Head of caudate nucleus (tissue), 42 donors: Measurements from ENCODE around the gene HIRA.

Experiments
- DNase-seq, 42 donors: peaks; one replicate each; pipeline versions ENCODE4 v3.0.0 to v3.0.0-alpha.2; 2020 to 2021; ENCODE audit warnings: mixed read lengths in 7 of 42
- intact Hi-C: fragments of 100-400 bp; cut with DNase I; formaldehyde crosslinking; loops from one replicate; pipeline ENCODE4 v1.15.0; 2022

HIRA gene, protein sequence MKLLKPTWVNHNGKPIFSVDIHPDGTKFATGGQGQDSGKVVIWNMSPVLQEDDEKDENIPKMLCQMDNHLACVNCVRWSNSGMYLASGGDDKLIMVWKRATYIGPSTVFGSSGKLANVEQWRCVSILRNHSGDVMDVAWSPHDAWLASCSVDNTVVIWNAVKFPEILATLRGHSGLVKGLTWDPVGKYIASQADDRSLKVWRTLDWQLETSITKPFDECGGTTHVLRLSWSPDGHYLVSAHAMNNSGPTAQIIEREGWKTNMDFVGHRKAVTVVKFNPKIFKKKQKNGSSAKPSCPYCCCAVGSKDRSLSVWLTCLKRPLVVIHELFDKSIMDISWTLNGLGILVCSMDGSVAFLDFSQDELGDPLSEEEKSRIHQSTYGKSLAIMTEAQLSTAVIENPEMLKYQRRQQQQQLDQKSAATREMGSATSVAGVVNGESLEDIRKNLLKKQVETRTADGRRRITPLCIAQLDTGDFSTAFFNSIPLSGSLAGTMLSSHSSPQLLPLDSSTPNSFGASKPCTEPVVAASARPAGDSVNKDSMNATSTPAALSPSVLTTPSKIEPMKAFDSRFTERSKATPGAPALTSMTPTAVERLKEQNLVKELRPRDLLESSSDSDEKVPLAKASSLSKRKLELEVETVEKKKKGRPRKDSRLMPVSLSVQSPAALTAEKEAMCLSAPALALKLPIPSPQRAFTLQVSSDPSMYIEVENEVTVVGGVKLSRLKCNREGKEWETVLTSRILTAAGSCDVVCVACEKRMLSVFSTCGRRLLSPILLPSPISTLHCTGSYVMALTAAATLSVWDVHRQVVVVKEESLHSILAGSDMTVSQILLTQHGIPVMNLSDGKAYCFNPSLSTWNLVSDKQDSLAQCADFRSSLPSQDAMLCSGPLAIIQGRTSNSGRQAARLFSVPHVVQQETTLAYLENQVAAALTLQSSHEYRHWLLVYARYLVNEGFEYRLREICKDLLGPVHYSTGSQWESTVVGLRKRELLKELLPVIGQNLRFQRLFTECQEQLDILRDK

DNA sequence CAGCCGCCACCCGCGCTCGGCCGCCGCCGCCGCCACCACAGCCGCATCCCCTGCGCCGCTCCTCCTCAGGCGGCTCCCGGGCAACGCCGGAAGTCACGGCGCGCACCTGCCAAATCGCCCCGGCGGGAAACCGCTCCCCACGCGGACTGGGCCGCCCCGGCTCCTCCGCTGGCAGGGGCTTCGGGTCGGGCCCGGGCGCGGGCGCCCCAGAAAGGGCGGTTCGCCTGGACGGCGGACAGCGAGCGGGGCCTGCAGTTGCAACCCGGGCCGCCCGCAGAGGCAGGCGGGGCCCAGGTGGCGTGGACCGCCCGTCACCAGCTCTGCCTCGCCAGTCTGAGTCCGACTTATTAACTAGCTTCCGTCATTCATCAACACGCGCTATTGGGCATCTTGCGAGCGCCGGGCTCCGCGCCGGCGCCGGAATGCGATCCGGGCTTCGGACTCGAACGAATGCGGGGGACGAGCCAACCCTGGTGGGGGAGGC lies at the start of gene HIRA:
Gene HIRA, minus strand, starts transcription at position 85 of the 484 bp plus-strand sequence. CDS start 257 bp downstream, outside the sequence.
- DNase-seq, result peak; percentile 53 to 95 (median 88)
- intact Hi-C loops, result loop anchor here (2.0 to 5.0 kb wide), 3 partner anchors 15 to 254 kb away; partner anchors contain the start of genes C22orf39, CDC45, SLC25A1 and UFD1

DNA sequence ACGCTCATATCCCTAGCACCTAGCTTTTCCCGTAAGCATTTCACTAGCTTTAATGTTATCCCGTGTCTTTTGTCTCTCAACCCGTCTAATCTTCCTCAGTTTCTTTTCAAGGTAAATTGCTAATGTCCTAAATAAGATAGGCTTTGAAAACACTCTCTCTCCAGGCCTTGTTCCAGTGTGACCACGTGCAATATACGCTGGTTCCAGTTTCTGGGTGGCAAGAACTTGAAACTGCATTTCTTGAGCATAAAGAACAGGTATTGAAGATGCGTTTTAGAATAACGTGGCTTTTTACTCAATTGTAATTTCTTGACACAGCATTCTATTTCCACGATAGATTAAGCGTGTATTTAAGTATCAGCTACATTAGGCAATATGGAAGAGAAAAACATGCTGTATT lies 49.3 kb upstream of the HIRA start:
- no peak for DNase-seq
- intact Hi-C loops, result no loop called here

DNA sequence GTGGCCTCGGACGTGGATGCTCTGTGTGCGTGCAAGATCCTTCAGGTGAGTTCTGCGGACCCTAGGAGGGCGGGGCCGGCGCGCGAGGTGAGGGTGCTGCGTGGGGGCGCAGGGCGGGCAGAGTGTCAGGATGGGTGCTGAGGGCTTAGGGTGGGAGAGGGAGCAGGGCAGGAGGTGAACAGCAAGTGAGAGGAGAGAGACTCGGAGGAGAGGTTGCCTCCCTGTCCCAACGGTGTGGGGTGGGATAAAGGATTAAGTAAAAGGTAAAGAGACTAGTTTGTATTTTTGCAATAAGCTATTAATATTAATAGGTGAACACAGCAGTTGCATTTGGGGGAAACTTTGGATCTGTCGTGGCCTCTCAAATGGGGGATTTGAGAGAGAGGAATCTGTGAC lies 48.6 kb upstream of the HIRA start:
- peak in 1 of 42 donors; percentile 14 for DNase-seq
- intact Hi-C loops, result no loop called here

DNA sequence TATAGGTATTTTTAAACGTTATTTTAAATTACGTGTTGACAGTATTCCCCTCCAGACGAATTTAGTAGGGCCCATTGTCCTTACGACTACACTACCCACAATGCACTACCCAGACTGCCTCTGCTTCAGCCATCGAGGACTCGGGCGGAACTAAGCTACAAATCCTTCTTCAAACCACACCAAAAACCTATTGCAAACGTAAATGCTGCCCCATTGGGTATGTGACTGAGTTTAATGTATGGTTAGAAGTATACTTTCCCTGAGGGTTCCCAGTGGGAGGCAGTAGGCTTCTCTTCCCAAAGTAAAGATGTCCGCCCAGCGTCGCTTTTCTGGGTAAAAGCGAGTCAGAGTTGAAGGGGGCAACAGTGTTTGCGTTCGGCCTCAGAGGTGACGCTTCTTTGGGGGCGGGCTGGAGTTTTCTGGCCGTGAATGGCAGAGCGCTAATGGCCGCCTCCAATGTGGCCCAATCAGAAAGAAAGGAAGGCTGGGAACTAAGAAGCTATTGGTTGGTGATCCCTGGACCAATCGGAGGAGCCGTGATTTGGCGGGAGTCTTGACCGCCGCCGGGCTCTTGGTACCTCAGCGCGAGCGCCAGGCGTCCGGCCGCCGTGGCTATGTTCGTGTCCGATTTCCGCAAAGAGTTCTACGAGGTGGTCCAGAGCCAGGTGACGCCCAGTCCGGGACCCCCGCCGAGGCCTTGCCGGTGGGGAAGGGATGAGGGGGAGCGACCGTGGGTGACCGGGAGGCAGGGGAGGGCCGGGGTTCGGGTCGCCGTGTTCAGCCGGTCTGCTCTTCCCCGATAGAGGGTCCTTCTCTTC lies 48.0 kb upstream of the HIRA start, which contains the start of gene CDC45:
Gene CDC45, plus strand, starts transcription at position 566 of the 818 bp plus-strand sequence. Its CDS starts 49 bp downstream, at position 615.
- DNase-seq, result peak; percentile 90 to 99 (median 98)
- intact Hi-C loops, result loop anchor here (5.0 kb wide), 1 partner anchor 47 kb away; the partner anchor contains the start of genes HIRA and MRPL40

DNA sequence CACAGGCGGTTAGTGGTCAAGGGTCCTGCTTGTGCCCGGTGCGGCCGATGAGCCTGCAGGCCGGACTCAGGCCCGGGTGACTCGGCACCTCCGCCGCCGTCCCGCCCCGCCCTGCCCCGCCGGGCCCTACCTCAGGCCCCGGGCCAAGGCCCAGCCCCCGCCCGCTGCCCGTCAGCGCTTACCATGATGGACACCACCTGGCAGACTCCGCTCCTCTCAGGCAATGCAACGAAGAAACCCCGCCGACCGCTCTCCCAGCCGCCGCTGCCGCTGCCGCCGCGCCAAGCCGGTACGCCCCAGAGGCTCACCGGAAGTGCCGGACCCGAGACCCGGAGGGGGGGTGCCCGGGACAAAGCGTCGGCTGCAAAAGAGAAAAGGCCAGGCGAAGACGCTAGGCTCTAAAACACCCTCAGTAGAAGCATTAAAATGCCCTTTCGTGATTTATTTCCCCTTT lies 47.4 kb upstream of the HIRA start, which contains the start of gene UFD1:
Gene UFD1, minus strand, starts transcription at position 293 of the 454 bp plus-strand sequence. Its CDS starts 108 bp downstream, at position 185.
- DNase-seq, result peak; percentile 59 to 92 (median 84)
- intact Hi-C loops, result loop anchor here (5.0 kb wide), 1 partner anchor 47 kb away; the partner anchor contains the start of genes HIRA and MRPL40

DNA sequence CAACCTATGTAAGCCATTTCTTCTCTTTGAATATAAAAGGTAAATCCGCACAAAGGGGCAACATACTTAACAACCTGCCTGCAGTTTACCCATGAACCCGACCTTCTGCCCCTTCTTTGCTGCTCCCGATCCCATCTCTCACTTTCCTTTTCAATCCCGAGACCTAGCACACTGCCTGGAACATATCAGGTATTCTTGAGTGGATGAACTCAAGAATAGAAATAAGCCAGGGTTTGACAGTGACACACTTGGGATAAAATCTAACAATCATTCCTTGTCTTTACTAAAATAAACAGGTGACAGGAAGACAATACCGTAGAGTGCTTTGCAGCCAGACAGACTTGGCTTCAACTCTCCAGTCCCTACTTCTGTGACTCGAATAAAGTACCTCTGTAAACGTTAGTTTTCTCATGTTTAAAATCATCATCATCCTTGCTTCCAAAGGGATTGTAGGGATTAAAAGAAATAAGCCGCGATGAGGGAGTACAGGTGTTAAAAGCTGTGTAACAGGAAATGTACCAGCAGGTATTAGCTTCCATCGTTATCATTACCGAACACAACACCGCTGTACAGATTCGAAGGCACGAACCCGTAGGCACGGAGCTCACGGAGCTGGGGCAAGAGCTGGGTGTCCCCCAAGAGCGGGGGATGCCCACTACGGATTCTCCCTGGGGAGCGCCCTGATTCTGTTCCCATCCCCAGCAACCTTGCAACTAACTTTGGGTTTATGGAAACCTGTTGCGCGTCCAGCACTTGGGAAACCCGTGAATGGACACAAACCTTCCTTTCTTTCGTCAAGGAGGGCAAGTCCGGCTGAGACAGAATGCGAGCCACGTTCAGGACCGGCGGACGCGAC lies 46.7 kb upstream of the HIRA start:
- no peak for DNase-seq
- intact Hi-C loops, result loop anchor here (5.0 kb wide), 1 partner anchor 46 kb away; the partner anchor contains the start of genes HIRA and MRPL40

DNA sequence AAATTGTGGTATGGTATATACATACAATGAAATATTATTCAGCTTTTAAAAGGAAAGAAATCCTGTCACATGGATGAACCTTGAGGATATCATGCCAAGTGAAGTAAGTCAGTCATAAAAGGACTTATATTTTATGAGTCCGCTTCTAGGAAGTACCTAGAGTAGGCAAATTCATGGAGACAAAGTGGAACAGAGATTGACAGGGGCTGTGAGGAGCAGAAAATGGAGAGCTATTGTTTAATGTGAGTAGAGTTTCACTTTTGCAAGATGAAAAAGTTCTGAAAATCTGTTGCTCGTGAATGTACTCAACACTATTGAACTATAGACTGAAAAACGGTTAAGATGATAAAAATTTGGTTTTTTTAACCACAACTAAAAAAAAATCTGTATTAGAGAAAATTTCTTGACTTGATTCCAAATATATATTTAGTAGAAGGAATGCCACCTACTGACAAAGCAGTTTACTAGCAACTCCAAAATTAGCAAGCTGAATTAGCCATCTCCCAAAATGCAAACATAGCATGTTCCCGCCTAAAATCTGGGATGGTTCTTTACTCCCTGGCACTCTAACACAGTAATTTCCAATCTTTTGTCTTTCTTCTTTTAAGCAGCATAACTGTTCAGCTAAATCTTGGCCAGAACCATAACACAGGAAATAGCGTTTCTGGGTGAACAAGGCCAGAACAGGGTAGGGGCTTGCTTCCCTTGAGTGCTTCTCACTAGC lies 46.0 kb upstream of the HIRA start:
- DNase-seq, result no peak
- intact Hi-C loops, result loop anchor here (5.0 kb wide), 1 partner anchor 45 kb away; the partner anchor contains the start of genes HIRA and MRPL40

DNA sequence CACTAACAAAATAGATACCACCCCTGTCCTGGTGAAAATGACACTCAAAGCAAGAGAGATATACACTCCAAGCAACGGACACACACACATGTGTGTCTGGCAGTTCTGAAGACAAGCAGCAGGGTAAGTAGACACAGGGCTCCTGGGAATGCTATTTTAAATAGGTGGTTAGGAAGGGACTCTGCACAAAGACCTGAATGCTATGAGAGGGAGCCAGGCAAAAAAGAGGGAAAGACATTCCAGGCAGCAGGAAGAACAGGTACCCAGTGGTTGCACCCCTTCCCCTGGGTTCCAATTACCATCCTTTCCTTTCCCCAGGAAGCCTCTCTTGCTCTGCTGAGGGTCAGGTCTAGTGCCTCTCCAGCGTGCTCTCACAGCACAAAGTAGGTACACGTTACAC lies 44.5 kb upstream of the HIRA start:
- DNase-seq, result no peak
- intact Hi-C loops, result loop anchor here (5.0 kb wide), 1 partner anchor 44 kb away; the partner anchor contains the start of genes HIRA and MRPL40

DNA sequence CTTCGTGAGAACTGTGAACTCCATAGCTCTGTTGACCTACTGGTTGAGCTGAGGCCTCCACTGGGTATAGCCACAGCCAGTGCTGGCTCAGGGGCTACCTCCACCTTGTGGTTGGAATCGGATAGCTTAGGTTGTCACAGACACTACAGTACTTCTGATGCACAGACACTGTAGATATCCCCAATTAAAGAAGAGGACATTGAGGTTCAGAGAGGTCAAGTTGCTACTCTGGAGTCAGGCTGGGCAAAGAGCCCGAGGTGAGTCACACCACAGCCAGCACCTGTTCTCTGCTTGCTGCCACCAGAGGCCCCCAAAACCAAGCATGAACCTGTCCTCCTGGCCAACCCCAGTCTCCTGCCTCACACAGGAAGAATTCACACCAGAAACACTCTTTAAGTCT lies 42.0 kb upstream of the HIRA start:
- intact Hi-C loops, result no loop called here
- DNase-seq, result no peak

DNA sequence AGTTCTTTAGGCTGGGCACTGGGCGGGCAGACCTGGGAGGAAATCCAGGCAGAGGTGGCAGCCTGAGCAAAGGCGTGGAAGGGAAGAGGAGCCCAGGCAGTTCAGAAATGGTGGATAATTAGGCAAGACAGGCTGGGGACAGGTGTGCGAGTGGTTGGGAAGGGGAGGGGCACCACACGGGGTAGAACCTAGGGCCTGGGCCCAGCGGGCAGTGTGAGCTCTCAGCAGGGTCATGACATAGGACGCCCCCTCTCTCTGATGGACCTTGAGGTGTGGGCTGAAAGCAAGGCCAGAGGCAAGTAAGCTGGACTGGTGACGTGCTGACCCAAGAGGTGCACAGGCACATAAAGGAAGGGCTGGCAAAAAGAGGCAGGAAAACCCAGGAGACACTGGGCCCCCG lies 40.7 kb upstream of the HIRA start:
- intact Hi-C loops, result no loop called here
- no peak for DNase-seq

DNA sequence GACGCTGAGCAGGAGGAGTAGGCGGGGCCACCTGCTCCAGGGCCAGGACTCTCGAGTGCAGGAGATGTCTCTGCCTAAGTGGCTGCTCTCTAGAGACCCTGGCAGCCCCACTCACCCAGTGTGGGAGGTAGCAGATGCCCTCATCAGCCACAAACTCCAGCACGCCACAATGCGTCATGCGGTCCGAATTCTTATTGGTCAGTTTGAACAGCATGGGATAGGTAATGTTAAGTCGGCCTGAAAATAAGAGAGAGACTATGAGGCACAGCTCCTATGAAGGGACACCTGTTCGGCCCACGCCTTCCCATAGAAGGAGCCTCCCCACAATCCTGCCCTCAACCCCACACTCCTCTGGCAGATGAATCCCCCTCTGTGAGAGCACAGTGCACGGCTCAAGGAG lies 40.0 kb upstream of the HIRA start:
- intact Hi-C loops, result no loop called here
- no peak for DNase-seq

DNA sequence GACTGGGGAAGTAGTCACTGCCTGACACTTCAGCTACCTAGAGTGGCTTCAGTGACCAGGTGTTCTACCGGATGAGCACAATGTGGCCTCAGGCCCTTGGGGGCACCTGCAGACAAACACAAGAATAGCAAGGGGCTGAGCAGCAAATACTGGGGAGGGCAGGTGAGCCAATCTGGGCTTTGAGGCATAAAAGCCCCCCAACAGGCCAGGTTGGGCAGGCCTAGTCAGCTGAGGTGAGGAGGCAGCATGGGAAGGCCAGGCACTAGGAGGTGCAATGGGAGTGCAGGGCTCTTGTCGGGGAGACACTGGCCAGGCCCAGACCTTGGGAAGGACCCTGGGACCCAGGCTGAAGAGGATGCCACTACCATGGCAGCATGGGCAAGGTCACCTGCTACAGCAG lies 38.5 kb upstream of the HIRA start:
- intact Hi-C loops, result no loop called here
- DNase-seq, result no peak

DNA sequence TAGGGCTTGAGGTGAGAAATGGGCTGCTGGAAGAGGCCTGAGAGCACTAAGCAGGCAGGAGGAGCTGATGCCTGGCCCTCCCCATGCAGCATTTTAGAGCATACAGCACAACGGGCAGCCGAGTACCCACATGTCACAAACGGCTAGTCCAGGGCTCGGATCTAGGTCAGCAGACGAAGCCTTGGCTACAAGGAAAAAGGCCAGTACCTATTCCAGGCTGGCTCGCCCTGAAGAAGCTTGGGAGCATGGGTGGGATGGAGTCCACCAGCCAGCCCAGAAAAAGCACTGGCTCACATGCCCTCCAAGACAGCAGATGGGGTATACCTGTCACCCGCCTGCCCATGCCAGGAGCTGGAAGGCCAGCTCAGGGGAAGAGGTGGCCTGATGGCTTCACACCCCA lies 37.9 kb upstream of the HIRA start:
- no peak for DNase-seq
- intact Hi-C loops, result no loop called here

DNA sequence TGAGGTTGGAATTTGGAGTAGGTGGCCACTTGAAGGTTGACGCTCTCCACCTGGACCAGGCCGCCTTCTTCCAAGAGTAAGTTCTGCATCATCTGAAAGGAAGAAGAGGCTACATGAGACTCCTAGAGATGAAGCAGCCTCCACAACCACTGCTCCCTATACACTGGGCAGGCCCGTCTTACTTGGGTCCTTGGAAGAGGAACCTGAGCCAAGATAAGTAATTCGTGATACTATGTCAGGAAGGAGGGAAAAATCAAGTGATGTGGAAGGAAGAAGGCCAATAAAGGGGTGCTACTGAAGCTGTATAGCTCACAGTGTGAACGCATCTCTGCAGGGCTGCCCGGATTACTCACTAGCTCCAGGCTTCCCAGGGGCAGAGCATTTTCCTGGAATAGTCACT lies 36.4 kb upstream of the HIRA start:
- DNase-seq, result no peak
- intact Hi-C loops, result no loop called here

DNA sequence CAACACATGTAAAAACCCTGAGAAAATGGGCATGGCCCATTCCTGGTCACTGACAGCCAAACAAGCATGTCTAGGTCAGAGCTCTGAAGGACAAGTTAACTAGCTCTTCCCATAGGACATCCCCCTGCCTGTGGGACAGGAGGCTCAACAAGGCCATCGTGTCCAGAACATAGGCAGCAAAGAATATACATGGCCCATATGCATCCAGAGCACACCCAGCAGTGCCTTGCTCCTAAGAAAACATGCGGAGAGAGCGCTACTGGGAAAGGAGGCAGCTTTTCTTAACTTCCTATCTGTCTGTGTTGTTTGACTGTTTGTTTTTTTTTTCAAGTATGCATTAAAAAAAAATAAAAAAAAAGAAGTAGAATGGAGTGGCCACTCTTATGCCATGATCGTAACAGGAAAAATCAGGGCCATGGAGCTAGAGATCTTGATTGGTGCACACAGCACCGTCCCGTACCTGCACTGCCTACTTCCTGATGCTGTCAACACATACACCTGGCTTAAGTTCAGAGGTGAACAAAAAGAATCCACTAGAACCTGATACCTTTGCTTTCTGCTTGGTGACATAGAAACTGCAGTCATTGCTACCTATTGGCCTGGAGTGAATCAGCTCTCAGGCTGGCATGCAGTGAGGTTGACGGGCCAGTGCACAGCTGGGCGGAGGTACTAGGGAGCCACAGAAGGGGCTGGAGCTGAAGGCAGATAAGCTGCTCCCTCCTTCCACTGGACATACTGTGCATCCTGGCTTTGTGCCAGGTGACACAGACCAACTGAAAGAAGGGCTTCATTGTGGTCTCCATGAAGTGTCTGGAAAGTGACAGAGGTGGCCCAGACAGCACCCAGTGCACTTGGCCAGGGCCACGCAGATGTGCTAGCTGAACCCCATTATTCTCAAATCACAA lies 35.6 kb upstream of the HIRA start:
- intact Hi-C loops, result no loop called here
- peak in 1 of 42 donors; percentile 52 for DNase-seq
